Hematopoietic multipotent progenitor cell treated with erythropoietin and hydrocortisone succinate and interleukin-3 and kit ligand, for 6 days (in vitro differentiated cells): ENCODE data around the gene SAC3D1.
A peak's percentile ranks its signal among the peaks of the same experiment; 100 is the strongest.

ENCODE experiments used
- DNase-seq: peaks from one replicate; pipeline ENCODE4 v3.0.0-alpha.2; 2015

The SAC3D1 gene

GRCh38 chr11:65027213-65028067, 13.6 kb upstream of the SAC3D1 start, which contains the start of gene SNX15:
TSS of gene SNX15 (plus strand) at chr11:65027439. CDS start at chr11:65027538, 99 bp downstream.
- DNase-seq = peak; percentile 99

- no peak for DNase-seq
Measured at GRCh38 chr11:65032216-65032615, 8.8 kb upstream of the SAC3D1 start.

GRCh38 chr11:65034423-65034822, 6.6 kb upstream of the SAC3D1 start:
- no peak for DNase-seq

- no peak for DNase-seq
Measured at GRCh38 chr11:65035579-65035978, 5.4 kb upstream of the SAC3D1 start.

GRCh38 chr11:65036931-65037330, 4.1 kb upstream of the SAC3D1 start:
- DNase-seq = no peak

- no peak for DNase-seq
Measured at GRCh38 chr11:65040520-65040846, 527 bp upstream of the SAC3D1 start.

- no peak for DNase-seq
Measured at GRCh38 chr11:65042891-65043290, 1.9 kb downstream of the SAC3D1 start.

GRCh38 chr11:65043881-65044501, 3.0 kb downstream of the SAC3D1 start:
- DNase-seq = peak; percentile 45

- DNase-seq = no peak
Measured at GRCh38 chr11:65045061-65045460, 4.1 kb downstream of the SAC3D1 start.

GRCh38 chr11:65045728-65046127, 4.7 kb downstream of the SAC3D1 start:
- DNase-seq = no peak

- DNase-seq = peak; percentile 44
Measured at GRCh38 chr11:65047581-65048422, 6.8 kb downstream of the SAC3D1 start.

GRCh38 chr11:65051398-65051858, 10.4 kb downstream of the SAC3D1 start:
- no peak for DNase-seq

- DNase-seq = no peak
Measured at GRCh38 chr11:65053827-65054508, 13.0 kb downstream of the SAC3D1 start.

- DNase-seq = no peak
Measured at GRCh38 chr11:65055538-65055937, 14.5 kb downstream of the SAC3D1 start.

GRCh38 chr11:65056999-65057398, 16.0 kb downstream of the SAC3D1 start:
- DNase-seq = no peak

GRCh38 chr11:65057526-65057925, 16.5 kb downstream of the SAC3D1 start:
- DNase-seq = no peak

GRCh38 chr11:65058012-65058411, 17.0 kb downstream of the SAC3D1 start:
- DNase-seq = no peak

- no peak for DNase-seq
Measured at GRCh38 chr11:65058419-65059054, 17.5 kb downstream of the SAC3D1 start, which contains the start of gene NAALADL1. TSS of gene NAALADL1 (minus strand) at chr11:65058553. CDS start at chr11:65058521, 32 bp downstream.

GRCh38 chr11:65059523-65059922, 18.5 kb downstream of the SAC3D1 start:
- no peak for DNase-seq

- peak; percentile 37 for DNase-seq
Measured at GRCh38 chr11:65059959-65060824, 19.2 kb downstream of the SAC3D1 start.

- DNase-seq = peak; percentile 47
Measured at GRCh38 chr11:65060913-65061408, 20.0 kb downstream of the SAC3D1 start.
